ENCODE results near the gene DBF4B.

DNA sequence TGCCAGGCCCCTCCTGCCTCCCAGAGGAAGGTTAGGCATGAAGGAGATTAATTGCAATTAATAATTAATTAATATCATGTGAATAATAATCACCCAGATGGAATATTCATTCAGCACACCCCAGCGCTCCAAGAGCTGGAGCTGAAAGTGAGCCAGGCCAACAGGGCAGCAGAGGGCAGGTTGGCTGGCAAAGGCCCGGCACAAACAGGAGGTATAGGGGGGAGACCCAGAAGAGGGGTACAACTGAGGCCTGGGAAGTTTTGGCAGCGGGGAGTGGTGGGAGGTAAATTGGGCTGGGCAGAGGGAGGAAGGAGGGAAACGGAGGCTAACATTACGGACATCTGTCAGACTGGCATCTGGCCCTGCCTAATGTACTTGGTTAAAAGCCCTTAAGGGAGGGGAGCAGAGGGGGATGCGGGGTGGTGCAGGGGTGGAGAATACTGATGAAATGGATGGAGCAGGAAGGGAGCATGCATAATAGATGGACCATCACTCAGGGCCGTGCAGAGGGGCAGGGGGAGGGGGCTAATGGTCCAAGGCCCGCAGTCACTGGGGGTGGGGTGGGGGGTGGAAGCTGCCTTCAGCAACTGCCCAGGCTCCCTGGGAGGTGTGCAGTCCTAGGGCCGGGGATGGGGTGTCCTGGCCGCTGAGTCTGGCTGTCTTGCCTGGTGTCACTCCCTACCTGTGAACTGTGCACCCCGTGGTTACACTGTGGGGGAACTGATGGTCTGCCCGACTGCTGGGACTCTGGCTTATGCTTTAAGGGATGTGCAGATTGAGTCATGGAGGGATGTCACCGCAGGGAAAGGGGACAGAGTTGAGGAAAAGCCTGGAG is 52.2 kb downstream of the DBF4B start:
- TF ChIP-seq, protein P1, sequence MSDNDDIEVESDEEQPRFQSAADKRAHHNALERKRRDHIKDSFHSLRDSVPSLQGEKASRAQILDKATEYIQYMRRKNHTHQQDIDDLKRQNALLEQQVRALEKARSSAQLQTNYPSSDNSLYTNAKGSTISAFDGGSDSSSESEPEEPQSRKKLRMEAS (IDR thresholded peaks at IDR 0.05) = no peak
- TF ChIP-seq, protein P2, sequence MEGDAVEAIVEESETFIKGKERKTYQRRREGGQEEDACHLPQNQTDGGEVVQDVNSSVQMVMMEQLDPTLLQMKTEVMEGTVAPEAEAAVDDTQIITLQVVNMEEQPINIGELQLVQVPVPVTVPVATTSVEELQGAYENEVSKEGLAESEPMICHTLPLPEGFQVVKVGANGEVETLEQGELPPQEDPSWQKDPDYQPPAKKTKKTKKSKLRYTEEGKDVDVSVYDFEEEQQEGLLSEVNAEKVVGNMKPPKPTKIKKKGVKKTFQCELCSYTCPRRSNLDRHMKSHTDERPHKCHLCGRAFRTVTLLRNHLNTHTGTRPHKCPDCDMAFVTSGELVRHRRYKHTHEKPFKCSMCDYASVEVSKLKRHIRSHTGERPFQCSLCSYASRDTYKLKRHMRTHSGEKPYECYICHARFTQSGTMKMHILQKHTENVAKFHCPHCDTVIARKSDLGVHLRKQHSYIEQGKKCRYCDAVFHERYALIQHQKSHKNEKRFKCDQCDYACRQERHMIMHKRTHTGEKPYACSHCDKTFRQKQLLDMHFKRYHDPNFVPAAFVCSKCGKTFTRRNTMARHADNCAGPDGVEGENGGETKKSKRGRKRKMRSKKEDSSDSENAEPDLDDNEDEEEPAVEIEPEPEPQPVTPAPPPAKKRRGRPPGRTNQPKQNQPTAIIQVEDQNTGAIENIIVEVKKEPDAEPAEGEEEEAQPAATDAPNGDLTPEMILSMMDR (IDR thresholded peaks at IDR 0.05 in 2 of 3, conservative IDR thresholded peaks at IDR 0.05 in 1 of 3; ENCODE audit: borderline replicate concordance in 1 of 3, insufficient read depth in 1 of 3, low read depth in 2 of 3, low read length in 2 of 3) = no peak
- TF ChIP-seq ZNF274 (IDR thresholded peaks at IDR 0.05; ENCODE audit: low read depth, low read length) (no peak), SIN3A (IDR thresholded peaks at IDR 0.05; ENCODE audit: low read depth) (no peak), ZFX (IDR thresholded peaks at IDR 0.05) (no peak), RAD21 (IDR thresholded peaks at IDR 0.05; ENCODE audit: low read depth) (no peak), POLR2A (IDR thresholded peaks at IDR 0.05; ENCODE audit: borderline replicate concordance, extremely low read depth, insufficient read depth, insufficient read length) (no peak), YY1 (IDR thresholded peaks at IDR 0.05; ENCODE audit: extremely low read depth, insufficient replicate concordance, low read depth, low read length) (no peak)
- TF ChIP-seq, protein P3, sequence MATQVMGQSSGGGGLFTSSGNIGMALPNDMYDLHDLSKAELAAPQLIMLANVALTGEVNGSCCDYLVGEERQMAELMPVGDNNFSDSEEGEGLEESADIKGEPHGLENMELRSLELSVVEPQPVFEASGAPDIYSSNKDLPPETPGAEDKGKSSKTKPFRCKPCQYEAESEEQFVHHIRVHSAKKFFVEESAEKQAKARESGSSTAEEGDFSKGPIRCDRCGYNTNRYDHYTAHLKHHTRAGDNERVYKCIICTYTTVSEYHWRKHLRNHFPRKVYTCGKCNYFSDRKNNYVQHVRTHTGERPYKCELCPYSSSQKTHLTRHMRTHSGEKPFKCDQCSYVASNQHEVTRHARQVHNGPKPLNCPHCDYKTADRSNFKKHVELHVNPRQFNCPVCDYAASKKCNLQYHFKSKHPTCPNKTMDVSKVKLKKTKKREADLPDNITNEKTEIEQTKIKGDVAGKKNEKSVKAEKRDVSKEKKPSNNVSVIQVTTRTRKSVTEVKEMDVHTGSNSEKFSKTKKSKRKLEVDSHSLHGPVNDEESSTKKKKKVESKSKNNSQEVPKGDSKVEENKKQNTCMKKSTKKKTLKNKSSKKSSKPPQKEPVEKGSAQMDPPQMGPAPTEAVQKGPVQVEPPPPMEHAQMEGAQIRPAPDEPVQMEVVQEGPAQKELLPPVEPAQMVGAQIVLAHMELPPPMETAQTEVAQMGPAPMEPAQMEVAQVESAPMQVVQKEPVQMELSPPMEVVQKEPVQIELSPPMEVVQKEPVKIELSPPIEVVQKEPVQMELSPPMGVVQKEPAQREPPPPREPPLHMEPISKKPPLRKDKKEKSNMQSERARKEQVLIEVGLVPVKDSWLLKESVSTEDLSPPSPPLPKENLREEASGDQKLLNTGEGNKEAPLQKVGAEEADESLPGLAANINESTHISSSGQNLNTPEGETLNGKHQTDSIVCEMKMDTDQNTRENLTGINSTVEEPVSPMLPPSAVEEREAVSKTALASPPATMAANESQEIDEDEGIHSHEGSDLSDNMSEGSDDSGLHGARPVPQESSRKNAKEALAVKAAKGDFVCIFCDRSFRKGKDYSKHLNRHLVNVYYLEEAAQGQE (IDR thresholded peaks at IDR 0.05; ENCODE audit: low read depth) = no peak
- TF ChIP-seq, protein P4, sequence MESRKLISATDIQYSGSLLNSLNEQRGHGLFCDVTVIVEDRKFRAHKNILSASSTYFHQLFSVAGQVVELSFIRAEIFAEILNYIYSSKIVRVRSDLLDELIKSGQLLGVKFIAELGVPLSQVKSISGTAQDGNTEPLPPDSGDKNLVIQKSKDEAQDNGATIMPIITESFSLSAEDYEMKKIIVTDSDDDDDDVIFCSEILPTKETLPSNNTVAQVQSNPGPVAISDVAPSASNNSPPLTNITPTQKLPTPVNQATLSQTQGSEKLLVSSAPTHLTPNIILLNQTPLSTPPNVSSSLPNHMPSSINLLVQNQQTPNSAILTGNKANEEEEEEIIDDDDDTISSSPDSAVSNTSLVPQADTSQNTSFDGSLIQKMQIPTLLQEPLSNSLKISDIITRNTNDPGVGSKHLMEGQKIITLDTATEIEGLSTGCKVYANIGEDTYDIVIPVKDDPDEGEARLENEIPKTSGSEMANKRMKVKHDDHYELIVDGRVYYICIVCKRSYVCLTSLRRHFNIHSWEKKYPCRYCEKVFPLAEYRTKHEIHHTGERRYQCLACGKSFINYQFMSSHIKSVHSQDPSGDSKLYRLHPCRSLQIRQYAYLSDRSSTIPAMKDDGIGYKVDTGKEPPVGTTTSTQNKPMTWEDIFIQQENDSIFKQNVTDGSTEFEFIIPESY (IDR thresholded peaks at IDR 0.05; ENCODE audit: extremely low read depth, insufficient replicate concordance, low read length) = no peak
